Immature natural killer cell (primary cell): ENCODE measurements around the gene SGO1. TPM values are rescaled to one million over a fixed set of nuclear protein-coding genes. Genes with fewer than 3 reads are reported as not detected.

Experiments
- polyA plus RNA-seq, 3 donors: library from polyadenylated mRNA; unstranded; fragments of 300-500 nt; fragmentation: Illumina TruSeq; gene quantifications; one replicate each; pipeline ENCODE4 v1.2.3, GENCODE V29; 2021

The SGO1 gene
- polyA plus RNA-seq, 3 donors from 2014 or later = 0.67 to 1.0 (median 0.77) TPM

Other genes with a start within 250 kb of the SGO1 start
- 10 to 100 TPM; 33.0 to 50.8 (median 47.3) TPM for gene RAB5A, start 239.1 kb downstream of the SGO1 start, polyA plus RNA-seq
- gene PP2D1, start 173.9 kb downstream of the SGO1 start, polyA plus RNA-seq = under 1 TPM; 0.19 to 0.91 (median 0.34) TPM
- gene KAT2B, start 145.8 kb downstream of the SGO1 start, polyA plus RNA-seq = 10 to 100 TPM in 1 of 3 donors, 1 to 10 TPM in 2; 2.5 to 12.0 (median 5.8) TPM